Right hindlimb (tissue), 1 donor: ENCODE measurements around the gene C16orf82.

Experiments used
- DNase-seq: peaks from one replicate; pipeline ENCODE4 v3.0.0-alpha.2; 2018

Gene C16orf82

DNA sequence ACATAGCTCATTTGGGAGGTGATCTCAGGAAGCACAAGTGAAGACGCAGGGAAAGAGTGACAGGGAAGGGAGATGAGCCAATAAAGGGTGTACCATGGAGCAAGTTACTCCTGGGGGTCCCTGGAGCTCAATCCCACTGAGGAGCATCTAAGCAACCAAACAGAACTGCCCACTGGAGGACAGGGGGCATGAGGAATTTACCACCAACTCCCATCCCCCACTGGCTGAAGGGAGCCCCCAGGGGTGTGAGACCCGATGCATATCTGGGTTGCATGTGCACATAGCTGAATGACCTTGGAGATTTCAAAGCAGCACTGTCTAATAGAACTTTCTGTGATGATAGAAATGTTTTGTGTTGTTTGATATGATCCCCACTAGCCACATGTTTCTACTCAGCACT, 29.6 kb downstream of the C16orf82 start:
- no peak for DNase-seq

DNA sequence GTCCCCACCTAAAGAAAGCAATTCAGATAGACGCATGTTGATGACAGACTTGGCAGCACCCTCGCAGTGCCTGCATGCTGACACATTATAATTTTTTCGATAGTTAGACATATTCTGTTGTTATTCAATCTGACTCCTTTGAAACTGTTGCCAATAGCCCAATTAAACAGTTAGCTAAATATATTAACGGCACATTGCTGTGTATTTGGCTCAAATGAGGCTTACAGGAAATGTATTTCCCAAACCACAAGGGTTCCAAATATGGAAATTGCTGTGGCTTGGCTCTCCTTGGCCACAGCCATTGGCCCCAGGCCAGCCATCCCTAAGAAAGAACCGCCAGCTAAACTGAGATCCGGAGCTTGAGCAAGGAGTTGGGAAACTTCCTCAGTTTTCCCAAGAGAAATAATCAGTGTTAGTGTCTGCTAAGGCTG, 31.1 kb downstream of the C16orf82 start:
- DNase-seq: peak; percentile 50

DNA sequence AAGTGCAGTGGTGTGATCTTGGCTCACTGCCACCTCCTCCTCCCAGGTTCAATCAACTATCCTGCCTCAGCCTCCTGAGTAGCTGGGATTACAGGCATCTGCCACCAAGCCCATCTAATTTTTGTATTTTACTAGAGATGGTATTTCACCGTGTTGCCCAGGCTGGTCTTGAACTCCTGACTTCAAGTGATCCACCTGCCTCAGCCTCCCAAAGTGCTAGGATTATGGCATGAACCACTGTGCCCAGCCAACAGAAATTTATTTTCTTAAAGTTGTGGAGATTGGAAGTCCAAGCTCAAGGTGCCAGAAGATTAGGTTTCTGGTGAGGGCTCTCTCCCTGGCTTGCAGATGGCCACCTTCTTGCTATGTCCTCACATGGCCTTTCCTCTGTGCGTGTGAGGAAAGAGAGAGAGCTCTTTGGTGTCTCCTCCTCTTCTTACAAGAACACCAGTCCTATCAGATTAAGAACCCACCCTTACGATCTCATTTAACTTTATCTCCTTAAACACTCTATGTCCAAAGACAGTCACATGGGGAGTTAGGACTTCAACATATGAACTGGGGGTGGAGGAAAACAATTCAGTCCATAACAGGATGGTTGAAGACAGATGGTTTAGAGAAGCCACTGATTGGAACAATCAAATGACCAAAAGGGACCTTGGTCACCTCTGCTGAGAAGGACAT, 31.8 kb downstream of the C16orf82 start:
- no peak for DNase-seq

DNA sequence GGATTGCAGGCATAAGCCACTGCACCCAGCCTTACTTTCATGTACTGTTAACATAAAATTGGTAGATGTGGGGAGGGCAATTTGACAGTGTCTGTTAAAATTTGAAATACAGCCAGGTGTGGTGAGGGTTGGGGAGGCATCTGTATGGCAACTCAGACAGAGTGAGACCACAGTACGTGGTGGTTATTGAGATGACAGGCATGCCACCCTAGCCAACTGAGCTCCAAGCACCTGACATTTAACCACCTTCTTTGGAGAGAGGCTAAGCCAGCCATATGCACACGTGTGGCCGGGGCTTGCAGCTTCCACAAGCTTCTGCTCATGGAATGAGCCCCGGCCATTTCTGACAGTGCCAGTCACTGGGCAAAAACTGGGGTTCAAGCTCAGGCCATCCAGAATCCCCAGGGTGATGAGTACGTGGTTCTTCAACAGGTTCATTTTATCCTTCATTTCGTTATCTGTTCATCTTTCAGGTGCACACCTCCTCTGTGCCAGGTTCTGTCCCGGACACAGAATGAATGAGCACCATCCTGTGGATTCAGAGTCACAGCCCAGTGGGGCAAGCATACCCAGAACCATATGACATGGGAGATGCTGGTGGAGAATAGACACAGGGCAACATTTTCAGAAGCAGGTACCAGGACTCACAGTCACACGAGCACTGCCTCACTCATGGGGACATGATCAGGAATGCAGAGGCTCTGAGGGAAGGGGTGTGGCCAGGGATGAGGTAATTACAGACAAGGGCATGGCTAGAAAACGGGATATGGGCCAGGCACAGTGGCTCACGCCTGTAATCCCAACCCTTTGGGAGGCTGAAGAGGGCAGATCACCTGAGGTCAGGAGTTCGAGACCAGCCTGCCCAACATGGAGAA, 36.2 kb downstream of the C16orf82 start:
- no peak for DNase-seq

DNA sequence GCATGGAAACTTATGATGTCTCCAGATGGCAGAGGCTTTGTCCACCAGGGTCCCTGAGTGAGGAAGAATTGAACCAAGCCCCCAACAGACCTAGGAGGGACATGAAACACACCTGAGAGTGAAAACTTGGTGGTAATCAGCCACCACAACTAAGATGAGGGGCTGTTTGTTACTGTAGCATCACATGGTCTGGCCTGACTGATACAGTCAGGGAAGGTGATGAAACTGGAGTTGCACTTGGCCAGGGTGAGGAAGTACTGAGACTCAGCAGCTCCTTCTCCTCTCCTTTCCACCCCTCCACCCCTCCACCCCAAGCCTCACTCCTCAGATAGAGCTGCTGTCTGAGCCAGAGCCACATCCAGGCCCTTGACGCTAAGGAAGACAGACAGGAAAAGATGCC, 37.2 kb downstream of the C16orf82 start:
- DNase-seq: no peak

DNA sequence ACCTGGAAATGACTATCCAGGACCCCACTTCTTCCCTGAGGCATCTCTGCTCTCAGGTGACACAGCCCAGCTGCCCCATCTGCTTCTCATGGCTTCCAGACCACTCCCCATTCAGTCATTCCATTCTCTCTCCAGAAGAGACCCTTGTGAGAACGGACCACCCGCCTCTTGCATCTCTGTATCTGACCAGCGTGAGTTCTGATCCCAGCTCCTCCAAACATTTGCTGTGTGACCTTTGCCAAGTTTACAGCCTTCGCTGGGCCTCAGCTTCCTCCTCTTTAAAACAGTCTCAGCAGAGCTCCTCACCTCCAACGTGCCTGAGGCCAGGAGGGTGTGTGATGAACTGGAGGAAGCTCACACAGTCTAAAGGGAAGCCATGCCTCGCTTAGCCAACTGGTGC, 39.6 kb downstream of the C16orf82 start:
- DNase-seq: no peak

DNA sequence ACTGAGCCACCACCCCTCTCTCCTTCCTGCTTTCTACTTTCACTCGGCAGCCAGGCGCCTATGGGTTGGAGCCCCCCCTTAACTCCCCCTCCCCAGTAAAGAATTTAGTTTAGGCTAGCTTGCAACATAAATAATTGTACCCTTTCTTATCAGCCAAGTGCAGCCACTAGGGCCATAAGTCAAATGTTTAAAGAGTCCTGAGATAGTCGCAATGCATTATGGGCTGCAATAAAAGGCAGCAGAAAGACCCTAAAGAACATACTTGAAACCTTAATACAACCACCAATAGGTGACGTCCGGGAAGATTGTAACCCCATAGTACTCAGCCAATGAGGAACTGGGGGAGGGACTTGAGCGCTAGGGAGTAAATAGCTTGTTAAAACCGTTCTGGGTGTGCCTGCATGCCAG, 40.5 kb downstream of the C16orf82 start:
- DNase-seq: no peak

DNA sequence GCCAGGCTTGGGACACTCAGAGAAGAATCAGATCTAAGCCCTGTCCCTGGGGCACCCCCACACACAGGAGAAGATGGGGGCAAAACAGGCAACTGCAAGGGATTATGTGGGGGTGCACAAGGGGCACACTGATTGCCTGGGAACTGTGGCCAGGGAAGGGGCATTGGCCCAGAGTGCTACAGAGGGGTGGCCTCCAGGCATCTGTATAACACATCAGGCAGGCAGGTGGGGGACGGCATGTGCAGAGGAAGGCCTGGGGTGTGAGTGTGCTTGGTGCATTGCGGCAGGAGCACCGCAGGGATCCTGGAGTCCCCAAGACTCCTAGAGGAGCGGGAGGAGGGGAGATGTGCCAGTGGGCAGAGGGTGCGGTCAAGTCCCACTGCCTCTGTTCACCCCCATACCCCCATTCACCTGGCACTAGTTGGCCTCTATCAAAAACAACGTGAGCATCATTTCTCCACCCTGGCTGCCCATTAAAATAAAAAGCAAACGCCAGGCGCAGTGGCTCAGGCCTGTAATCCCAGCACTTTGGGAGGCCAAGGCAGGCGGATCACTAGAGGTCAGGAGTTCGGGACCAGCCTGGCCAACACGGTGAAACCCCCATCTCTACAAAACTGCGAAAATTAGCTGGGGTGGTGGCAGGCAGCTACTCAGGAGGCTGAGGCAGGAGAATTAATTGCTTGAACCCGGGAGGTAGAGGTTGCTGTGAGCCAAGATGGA, 41.5 kb downstream of the C16orf82 start:
- no peak for DNase-seq

DNA sequence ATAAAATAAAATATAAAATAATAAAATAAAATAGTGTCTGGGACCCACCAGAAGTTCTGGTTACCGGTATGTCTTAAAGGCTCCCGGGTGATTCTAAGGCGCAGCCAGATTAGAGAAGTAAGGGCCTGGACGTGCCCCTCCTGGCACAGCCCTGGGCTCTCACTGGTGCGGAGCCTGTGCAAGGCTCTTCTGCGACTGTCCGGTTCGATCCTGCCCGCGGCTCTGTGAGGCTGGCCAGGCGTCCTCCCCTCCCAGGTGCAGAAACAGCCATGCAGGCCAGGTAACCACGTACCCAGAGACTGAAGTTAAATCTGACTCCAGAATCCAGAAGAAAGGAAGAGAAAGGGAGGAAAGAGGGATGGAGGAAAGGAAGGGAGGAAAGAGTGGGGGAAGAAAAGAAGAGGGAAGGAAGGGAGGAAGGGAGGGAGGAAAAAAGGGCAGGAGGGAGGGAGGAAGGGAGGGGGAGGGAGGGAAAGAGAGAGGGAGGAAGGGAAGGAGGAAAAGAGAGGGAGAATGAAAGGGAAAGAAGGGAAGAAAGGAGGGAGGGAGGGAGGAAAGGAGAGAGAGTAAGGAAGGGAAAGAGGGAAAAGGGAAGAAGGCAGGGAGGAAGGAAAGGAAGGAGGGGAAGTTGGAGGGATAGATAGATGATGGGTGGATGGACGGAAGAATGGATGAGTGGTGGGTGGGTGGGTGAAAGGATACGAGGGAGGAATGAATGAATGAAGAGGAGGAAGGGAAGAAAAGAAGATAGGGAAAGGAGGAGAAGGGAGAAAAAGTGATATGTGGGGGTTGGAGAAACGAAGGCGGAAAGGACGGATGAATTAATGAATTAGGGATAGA, 42.3 kb downstream of the C16orf82 start:
- no peak for DNase-seq

DNA sequence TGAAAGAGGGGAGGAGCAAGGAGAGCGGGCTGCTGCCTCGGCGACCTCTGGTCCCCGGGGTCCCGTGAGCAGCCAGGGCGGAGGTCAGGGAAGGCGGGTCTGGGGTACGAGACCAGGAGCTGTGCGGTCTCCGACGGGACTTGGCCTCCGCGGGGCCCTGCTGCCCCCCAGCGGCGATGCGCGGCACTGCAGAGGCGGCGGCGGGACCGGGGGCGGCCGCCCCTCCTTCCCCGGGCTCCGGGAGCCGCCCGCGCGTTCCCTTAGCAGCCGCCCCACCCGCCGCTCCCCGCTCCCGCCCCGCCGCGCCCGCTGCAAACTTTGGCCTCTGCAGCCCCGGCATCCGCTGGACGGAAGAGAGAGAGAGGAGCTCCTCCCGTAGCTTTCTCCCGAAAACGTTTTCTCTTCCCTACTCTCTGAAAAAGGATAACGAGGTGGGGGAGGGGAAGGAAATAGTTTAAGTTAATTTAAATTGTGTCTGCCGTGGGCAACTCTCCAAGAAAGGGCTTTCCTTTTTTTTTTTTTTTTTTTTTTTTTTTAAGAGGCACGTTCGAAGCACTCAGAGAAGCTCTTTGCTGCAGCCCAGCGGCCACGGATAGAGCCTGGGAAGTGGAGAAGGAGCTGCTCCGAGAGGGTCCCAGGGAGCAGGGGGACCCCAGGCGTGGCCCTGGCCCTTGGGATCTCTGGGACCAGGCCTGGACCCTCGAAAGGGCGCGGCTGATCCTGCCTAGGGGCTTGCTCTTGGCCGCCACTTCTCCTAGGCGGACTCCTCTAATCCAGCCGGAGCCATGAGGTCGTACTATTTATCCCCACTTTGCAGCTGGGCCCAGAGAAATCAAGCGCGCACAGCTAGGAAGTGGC, 43.2 kb downstream of the C16orf82 start:
- peak; percentile 92 for DNase-seq

DNA sequence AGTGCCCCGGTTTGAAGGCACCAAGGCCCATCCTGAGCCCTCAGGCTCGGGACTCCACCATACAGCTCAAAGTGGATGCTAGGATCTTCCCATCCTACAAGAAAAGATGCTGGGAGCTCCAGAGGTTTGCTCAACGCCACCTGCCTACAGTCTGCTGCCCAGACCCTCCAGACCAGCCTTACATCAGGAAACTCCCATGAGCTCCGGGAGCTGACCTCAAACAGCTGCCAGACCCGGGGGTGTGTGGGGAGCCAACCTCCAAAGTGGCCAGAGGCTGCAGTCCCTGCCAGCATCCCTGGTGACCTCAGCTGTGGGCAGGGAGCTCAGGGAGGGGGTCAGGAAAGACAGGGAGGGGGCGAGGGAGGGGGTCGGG, 43.8 kb downstream of the C16orf82 start:
- DNase-seq: no peak

DNA sequence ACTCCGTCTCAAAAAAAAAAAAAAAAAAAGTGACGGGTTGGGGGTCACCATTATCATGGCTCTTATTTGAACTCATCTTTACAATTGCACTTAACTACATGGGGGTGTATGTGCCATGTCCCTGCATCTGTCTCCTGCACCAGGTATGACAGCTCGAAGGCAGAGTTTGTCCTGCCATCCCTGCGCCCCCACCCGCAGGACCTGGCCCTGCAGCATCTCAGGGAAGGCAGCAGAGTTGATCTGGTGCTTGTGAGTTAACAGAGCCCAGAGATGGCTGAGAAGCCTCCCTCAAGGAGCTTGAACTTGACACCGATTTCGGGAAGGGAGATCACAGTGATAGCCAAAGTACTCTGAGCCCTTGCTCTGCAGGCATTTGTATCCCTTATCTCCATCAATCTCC, 44.8 kb downstream of the C16orf82 start:
- DNase-seq: no peak

DNA sequence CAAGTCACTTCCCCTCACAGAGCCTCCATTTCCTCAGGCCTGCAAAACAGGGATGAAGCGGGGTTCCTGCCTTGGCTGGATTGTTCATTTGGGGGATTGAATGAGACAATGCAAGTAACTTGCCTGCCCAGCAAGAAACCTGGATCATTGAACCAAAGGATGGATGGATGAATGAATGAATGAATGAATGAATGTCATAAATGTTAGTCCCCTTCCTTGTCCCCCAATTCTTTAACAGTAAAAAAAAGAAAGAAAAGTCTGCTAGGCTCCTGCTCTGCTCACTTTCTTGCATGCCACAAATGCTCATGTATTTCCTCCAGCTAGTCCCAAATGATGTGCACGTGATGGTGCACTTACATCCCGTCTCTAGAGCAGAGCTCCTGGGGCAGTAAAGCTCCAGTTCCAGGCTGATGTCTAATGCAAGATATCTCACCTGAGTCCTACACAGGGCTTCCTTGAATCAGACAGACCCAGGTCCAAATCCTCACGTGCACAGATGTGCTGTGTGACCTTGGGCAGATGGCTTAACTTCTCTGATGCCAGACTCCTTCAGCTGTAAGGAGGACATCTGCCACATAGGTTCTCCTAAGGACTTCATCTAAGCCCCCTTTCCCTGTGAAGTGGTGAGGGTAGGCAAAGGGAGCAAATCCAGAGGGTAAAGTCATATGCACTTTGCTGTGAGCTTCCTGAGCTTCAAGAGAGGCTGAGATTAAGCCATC, 45.5 kb downstream of the C16orf82 start:
- no peak for DNase-seq

DNA sequence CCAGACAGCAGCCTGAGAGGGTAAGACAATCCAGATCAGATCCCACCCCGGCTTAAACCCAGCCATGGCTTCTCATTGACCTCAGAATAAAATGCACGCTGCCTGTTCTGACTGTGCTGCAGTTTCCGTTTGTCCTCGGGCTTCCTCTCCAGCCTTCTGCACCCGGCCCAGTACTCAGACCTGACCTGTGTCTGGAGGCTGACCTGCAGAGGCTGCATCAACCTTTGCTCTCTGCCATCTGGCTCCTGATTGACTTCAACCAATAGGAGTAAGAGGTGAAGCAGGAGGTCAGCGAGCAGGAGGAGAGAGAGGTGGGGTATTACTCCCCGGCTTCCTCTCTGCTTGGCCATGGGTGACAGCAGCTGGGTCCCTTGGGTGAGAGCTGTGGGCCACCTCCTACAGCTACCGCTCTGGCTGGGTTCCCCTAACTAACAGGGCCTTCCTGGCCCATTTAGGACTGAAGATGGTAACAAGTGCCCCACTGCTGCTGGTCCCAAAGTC, 46.7 kb downstream of the C16orf82 start:
- DNase-seq: no peak

DNA sequence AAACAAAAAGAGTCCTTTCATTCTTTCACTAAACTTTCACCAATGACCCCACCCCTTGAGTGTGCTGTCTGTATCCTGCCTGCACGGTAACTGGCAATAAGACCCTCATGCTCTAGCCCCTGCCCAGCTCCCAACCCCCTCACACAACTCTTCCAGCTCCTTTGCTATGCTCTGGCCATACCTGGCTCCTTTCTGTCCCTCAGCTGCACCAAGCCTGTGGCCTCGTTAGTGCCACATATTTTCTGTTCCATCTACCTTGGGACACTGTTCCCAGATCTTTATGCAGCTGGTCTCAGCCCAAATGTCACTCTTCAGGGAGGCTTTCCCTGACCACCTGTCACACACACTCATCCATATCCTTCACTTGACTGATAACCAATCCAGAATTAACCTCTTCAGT, 47.3 kb downstream of the C16orf82 start:
- no peak for DNase-seq

DNA sequence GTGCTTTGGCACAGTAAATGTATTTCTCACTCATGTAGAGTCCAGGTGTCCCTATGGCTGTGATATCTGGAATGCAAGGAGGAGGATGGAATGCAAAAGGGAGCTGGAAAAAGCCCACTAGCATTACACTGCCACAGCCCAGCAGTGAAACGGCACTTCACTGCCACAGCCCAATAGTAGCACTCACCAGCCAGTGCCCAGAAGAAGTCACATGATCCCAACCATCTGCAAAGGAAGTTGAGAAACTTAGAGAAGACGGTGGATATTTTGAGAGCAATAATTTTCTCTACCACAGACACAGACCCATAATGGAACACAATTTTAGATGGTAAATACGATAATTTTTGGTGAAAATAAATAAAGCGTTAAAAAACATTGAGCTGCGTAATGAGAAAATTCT, 51.8 kb downstream of the C16orf82 start:
- no peak for DNase-seq
